Hepatocyte (in vitro differentiated cells): ENCODE measurements around the gene KANK3.
A peak's percentile ranks its signal among the peaks of the same experiment; 100 is the strongest.

ENCODE experiments used
- CTCF ChIP-seq: fragments of 200-600 bp; sonication (generic); IDR thresholded peaks from 2 replicates; pipeline ENCODE4 v1.5.1; 2016; ENCODE audit warnings: antibody characterized with exemption, mild to moderate bottlenecking; ENCODE audit not compliant: poor library complexity
- EZH2 ChIP-seq: fragments of 200-600 bp; sonication (generic); IDR thresholded peaks from 2 replicates; pipeline ENCODE4 v1.6.1; 2016; ENCODE audit warnings: antibody characterized with exemption, mild to moderate bottlenecking, borderline replicate concordance

GRCh38 chr19:8321067-8321985 lies 21.7 kb downstream of the KANK3 start, which contains the start of the genes NDUFA7 and RPS28:
- TF ChIP-seq CTCF (peak; percentile 7), EZH2 (no peak)
